Loucy (cell line): ENCODE data around the gene NDUFV2.
"Not testable (repeated sequence)": the region's sequence is repeated elsewhere in the genome, so short reads cannot be mapped to it uniquely, and the experiment has no call there.

ENCODE experiments used
- EZH2phosphoT487 ChIP-seq: fragments of 200-600 bp; IDR thresholded peaks from 2 replicates; pipeline ENCODE4 v1.6.1; 2018; ENCODE audit warnings: antibody characterized with exemption, mild to moderate bottlenecking, moderate library complexity, borderline replicate concordance
- TF ChIP-seq, protein P1 (sequence below): fragments of 200-600 bp; sonication (generic); conservative IDR thresholded peaks from 2 replicates; pipeline ENCODE4 v1.5.1; 2014; ENCODE audit warnings: mild to moderate bottlenecking, antibody characterized with exemption, low read length

GRCh38 chr18:9088727-9089126, 13.8 kb upstream of the NDUFV2 start:
- TF ChIP-seq, protein P1, sequence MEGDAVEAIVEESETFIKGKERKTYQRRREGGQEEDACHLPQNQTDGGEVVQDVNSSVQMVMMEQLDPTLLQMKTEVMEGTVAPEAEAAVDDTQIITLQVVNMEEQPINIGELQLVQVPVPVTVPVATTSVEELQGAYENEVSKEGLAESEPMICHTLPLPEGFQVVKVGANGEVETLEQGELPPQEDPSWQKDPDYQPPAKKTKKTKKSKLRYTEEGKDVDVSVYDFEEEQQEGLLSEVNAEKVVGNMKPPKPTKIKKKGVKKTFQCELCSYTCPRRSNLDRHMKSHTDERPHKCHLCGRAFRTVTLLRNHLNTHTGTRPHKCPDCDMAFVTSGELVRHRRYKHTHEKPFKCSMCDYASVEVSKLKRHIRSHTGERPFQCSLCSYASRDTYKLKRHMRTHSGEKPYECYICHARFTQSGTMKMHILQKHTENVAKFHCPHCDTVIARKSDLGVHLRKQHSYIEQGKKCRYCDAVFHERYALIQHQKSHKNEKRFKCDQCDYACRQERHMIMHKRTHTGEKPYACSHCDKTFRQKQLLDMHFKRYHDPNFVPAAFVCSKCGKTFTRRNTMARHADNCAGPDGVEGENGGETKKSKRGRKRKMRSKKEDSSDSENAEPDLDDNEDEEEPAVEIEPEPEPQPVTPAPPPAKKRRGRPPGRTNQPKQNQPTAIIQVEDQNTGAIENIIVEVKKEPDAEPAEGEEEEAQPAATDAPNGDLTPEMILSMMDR: not testable (repeated sequence)
- TF ChIP-seq EZH2phosphoT487: not testable (repeated sequence)
